ENCODE data around the gene COBL.

GRCh38 chr7:51244885-51245284 lies 71.7 kb downstream of the COBL start:
- TF ChIP-seq, protein P1, sequence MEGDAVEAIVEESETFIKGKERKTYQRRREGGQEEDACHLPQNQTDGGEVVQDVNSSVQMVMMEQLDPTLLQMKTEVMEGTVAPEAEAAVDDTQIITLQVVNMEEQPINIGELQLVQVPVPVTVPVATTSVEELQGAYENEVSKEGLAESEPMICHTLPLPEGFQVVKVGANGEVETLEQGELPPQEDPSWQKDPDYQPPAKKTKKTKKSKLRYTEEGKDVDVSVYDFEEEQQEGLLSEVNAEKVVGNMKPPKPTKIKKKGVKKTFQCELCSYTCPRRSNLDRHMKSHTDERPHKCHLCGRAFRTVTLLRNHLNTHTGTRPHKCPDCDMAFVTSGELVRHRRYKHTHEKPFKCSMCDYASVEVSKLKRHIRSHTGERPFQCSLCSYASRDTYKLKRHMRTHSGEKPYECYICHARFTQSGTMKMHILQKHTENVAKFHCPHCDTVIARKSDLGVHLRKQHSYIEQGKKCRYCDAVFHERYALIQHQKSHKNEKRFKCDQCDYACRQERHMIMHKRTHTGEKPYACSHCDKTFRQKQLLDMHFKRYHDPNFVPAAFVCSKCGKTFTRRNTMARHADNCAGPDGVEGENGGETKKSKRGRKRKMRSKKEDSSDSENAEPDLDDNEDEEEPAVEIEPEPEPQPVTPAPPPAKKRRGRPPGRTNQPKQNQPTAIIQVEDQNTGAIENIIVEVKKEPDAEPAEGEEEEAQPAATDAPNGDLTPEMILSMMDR (IDR thresholded peaks at IDR 0.05) = no peak
- no peak for TF ChIP-seq POLR2A (IDR thresholded peaks at IDR 0.05)

Data from uterus (tissue), 2 donors.